HG03103 (cell line): ENCODE measurements around the gene ACAP1.

Source experiments
- ATAC-seq: cut with Tn5 transposase; IDR thresholded peaks from one replicate; pipeline ENCODE4 v1.9.1; 2021; ENCODE audit warnings: low read depth; ENCODE audit not compliant: unreplicated experiment

Gene ACAP1

DNA sequence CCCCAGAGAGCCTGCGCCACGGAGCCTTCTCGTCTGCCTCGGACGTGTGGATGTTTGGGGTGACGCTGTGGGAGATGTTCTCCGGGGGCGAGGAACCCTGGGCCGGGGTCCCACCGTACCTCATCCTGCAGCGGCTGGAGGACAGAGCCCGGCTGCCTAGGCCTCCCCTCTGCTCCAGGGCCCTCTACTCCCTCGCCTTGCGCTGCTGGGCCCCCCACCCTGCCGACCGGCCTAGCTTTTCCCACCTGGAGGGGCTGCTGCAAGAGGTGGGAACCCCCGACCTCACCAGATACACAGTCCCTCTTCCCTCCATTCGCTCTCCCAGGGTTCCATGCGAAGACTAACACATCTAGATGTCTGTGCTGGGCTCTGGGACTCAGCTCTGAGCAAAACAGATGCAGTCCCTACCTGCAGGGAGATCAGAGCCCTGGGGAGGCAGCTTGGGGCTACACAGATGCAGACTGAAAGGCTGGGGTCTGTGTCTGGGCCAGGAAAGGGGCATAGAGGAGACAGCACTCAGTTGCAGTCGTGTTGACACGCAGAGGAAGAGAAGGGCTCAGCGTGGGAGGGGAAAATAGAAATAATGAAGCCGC, 48.3 kb downstream of the ACAP1 start:
- ATAC-seq: no peak

DNA sequence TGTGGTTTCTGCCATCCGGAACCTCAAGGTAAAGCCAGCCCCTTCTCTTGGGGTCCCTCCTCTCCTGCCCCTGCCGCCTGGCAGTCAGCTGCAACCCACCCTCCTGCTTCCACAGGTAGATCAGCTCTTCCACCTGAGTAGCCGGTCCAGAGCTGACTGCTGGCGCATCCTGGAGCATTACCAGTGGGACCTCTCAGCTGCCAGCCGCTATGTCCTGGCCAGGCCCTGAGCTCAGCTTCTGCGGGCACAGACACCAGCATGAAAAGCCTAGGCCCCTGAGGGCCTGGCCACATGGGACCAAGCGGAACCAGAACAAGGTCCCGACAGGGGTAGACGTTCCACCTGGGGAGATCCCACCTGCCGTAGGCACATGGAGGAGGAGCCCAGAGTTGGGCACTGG, 52.5 kb downstream of the ACAP1 start:
- ATAC-seq: no peak

DNA sequence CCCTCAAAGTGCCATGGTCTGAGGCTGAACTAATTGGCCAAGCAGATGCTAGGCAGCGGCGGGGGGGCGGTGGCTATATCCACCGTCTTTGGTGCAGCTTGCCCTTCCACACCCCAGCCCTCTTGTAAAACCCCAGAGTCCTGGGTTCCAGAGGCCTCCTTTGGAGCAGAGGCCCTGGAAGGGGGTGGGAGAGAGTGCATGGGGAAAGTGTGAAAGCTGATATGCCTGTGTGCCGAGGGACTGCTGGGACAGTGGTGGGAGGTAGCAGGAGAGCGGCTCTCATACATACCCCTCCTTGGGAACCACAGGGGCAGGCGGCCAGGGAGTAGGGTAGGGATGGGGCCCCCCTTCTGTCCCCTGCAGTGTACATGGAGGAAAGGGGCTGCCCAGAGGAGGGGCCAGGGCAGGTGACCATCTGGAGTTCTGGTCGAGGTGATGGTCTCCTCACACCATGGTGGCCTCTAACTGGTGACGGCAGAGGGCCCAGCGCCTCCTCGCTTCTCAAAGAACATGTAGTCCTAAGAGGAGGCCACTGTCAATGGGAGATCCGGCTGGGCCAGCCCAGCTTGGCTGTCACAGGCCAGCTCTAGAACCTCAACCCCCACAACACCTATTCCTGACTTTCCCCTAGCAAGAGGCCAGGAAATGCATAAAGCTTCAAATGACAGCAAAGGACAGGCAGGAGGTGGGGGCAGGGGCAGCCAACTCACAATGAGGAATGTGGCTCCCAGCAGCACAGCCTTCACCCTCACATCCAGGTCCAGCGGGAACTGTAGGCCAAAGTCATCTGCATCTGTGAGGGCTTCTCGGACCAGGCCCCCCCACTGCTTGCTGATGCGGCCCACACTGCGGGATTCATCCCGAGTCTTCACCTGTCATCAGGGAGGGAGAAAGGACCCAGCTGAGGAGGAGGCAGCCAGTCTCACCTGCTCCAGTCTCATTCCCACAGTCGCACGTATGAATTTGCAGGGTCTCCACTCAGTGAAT, 53.9 kb downstream of the ACAP1 start:
- no peak for ATAC-seq

DNA sequence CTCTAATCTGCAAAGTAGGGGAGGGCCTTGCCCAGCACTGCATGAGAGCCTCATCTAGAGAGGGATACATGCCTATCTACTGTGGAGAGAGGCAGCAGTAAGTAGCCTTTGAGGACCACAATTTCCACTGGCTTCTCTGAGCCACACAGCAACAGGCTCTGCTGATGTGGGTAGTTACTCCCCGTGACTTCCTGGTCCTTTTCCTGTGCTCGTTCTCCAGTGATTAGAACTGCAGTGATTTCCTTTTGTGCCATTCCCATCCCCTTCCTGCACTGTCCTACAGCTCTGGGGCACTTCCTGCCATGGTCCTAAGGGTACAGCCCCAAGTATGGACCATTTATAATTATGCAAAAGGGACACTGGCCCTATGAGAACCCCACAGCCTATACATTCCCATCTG, 55.0 kb downstream of the ACAP1 start:
- no peak for ATAC-seq

DNA sequence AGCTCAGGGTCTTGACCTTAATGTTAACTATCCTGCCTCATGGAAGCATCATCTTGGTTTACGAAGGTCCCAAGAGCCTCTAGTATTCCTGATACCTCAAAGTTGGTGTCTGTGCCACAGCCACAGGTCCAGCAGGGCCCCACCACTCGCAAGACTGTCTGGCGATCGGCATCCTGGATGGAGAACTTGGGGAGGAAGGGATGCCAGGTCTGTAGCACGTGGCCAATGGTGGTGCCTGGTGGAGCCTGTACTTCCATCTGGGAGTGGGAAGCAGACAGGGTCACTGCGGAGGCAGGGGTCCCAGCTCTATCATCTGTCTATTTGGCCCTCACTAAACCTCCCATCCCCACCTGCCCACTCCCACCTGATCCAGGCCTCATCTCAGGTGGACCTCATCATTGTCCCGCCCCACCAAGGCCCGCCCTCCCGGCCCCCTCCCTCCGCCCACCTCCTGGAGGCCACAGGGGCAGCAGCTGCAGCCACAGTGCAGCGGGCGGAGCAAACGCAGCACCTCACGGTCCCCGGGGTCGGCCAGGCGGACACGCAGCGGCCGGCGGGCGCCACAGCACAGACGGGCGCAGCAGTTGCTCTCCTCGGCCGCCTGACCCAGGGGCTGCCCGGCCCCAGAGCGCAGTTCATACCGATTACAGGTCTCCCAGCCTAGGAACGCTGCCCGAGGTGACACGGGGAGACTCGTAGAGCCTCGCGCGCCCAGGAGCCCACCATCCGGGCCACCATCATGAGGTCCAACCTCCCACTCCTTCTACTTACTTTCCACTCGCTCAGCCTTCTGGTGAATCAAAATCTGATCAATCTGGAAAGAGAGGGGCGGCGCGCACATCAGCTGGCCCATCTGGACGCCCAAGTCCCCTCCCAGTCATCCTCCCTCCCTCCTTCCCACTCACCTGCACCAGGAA, 56.6 kb downstream of the ACAP1 start:
- no peak for ATAC-seq

DNA sequence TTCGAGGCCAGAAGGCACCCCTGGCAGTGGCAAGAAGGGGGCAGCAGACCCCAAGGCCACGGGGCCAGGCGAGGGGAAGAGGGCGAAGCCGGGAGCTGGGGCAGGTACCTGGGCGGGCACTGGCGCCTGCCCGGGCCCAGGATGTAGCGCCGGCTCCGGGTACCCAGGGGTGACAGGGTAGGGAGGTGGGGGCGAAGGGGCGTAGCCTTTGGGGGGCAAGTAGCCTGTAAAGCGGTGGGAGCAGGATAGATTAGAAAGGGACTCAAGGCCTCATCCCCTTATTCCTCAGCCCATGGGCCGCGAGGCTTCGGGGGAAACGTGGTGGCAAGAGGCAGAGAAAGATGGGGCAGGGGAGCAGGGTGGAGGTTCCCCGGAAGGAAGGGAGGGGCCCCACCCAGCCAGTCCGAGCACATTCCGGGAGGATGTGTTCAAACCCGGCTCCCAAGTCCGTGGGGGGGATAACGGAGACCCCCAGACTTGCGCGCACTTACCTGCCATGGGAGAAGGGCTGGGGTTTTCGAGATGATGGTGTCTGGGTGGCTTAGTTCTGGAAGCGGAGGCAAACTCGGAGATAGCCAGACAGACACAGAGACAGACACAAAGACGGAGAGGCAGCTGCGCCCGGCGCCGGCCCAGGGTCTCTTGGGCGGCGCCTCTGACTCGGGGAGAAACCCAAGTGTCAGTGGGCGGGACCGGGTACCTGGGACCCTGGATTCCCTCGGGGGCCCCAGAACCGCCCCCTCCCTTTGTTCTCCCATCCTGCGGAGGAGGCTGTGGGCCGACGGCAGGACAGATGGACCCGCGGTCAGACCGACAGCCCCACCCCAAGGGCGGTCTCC, 57.5 kb downstream of the ACAP1 start:
- ATAC-seq: no peak

DNA sequence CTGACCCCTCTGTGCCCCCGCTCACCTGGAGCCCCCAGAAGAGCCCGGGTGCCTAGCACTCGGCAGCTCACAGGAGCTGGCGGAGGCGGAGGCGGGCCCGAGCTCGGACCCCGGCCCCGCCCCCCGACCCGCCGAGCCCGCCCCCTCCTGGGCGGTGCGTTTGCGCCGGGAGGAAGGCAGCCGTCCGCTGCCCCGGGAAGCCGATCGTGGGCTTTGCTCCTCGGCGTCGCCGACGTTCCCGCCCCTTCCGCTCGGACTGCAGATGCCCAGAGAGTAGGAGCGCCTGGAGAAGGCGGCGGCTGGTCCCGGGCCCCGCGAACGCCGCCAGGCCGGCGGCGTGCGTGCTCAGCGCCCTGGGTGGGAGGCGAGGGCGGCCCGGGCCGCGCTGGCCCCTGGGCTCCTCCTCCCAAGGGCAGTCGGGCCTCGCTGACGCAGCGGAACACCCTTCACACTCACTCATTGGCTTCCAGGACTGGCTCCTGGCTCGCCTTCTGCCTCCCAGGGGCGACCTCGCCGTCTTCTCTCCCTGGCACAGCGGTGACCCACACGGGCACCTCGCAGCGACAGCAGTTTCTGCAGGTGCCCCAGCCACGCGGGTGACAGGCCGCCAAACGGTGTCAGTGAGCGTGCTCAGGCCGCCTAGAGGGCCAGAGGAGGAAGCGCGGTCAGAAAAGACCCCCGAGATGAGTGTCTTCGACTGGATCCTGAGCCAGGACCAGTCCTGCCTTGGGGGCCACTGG, 58.3 kb downstream of the ACAP1 start, which contains the start of gene PLSCR3:
Gene PLSCR3 (minus strand): TSS at position 74 of the 740 bp plus-strand sequence. CDS start 415 bp downstream, outside the sequence.
- no peak for ATAC-seq

DNA sequence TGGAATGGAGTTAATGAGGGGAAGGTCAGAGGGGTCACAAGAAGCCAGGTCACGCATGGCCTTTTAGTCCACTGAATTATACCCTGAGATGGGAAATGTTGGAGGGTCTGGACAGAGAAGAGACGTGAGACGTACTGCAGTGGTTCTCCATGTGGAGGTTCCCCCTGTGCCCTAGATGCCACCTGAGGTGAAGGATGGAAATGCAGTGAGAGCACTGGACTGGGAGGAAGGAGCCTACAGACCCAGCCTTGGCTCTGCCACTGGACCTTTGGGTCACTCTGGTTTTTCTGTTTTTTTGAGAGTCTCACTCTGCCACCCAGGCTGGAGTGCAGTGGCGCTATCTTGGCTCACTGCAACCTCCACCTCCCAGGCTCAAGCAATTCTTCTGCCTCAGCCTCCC, 59.8 kb downstream of the ACAP1 start:
- ATAC-seq: no peak

DNA sequence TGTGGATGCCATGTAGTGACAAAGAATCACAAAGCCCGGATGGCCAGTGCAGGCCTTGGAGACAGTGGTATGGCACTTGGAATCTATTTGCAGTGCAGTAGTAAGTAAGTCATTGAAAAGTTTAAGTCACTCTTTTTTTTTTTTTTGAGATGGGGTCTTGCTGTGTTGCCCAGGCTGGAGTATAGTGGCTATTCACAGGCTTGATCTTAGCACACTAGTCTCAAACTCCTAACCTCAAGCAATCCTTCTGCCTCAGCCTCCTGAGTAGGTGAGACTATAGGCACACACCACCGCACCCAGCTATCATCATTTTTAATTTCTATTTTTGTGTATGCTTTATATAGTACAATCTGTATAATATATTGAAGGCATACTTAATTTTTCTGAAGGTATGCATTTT, 62.3 kb downstream of the ACAP1 start:
- ATAC-seq: no peak
